Left lung (tissue), 10 donors: ENCODE results near the gene PDE4D. TPM values are rescaled to one million over a fixed set of nuclear protein-coding genes. Genes with fewer than 3 reads are reported as not detected.
A peak's percentile ranks its signal among the peaks of the same experiment; 100 is the strongest.

ENCODE experiments used
- ATAC-seq: fragments of 200-7000 bp; cut with Tn5 transposase; one replicate; pipeline ENCODE4 v1.9.1; 2020; ENCODE audit warnings: moderate library complexity
- DNase-seq, 4 donors: peaks; one replicate each; pipeline ENCODE4 v3.0.0-alpha.2; 2013 to 2020
- H3K27ac ChIP-seq, 2 donors: fragments of 200-600 bp; sonication (generic) in 1 of 2; one replicate each; pipeline versions ENCODE4 v1.5.0 to v1.8.0; 2020 to 2021
- H3K27me3 ChIP-seq, 2 donors: fragments of 200-600 bp; sonication (generic) in 1 of 2; one replicate each; pipeline versions ENCODE4 v1.5.0 to v1.8.0; 2020 to 2021
- H3K36me3 ChIP-seq, 2 donors: fragments of 200-600 bp; sonication (generic) in 1 of 2; one replicate each; pipeline versions ENCODE4 v1.5.0 to v1.8.0; 2020 to 2021
- H3K4me1 ChIP-seq, 2 donors: fragments of 200-600 bp; one replicate each; pipeline ENCODE4 v1.8.0; 2021
- H3K4me3 ChIP-seq, 2 donors: fragments of 200-600 bp; sonication (generic) in 1 of 2; one replicate each; pipeline versions ENCODE4 v1.5.0 to v1.8.0; 2020 to 2021; ENCODE audit warnings: mild to moderate bottlenecking in 1 of 2
- H3K9me3 ChIP-seq, 2 donors: fragments of 200-600 bp; sonication (generic) in 1 of 2; one replicate each; pipeline versions ENCODE4 v1.5.0 to v1.8.0; 2020 to 2021
- intact Hi-C, 2 donors: fragments of 100-400 bp; cut with DNase I; formaldehyde crosslinking; loops; one replicate each; pipeline versions ENCODE4 v1.11.2 to v1.14.2; 2022
- polyA plus RNA-seq, 6 donors: library from polyadenylated mRNA; unstranded; fragments of 120-200 nt; gene quantifications; one replicate each; pipeline ENCODE4 v1.2.1, GENCODE V29; 2013; ENCODE audit not compliant: insufficient read length in 6 of 6
- total RNA-seq, 2 donors: library from RNA; stranded (reverse); fragmentation: NEBNext Ultra II Directional; extraction: Animal tissue kit (Norgen Biotek cat#: 25700); gene quantifications; one replicate each; pipeline ENCODE4 v1.2.1, GENCODE V29; 2021
- TF ChIP-seq, protein P1 (sequence below), 2 donors: fragments of 200-600 bp; sonication (generic) in 1 of 2; IDR thresholded peaks; one replicate each; pipeline versions ENCODE4 v1.5.0 to v1.8.0; 2021; ENCODE audit warnings: antibody characterized with exemption in 2 of 2
- donor health status: DM: no; HTN: yes; CAD: no.
- donor health status: DM: no; HTN: no; CAD: no.

Gene PDE4D
- total and polyA plus RNA-seq, 8 donors = 21.4 to 57.1 (median 25.4) TPM

DNA sequence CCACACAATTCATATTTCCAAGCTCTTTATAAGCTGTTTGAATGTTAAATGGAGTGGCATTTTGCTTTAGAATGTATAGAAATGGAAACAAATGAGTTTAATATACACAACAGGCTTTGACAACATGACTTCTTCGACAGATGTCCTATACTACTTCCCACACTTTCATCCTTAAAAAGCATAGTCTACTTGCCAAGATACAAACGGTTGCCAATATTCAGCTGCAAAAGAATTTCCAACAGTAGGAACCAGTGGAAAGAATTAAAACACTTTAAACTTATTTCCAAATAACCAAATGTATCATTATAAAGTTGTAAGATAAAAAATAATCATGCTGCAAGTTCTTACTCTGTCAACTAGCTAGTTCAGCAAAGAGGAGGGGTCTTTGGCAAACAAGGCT, 456.4 kb downstream of the PDE4D start:
- no peaks in the 10 kb centered on the region for H3K27me3 ChIP-seq
- H3K27ac ChIP-seq = no peak overlapping the region
- TF ChIP-seq, protein P1, sequence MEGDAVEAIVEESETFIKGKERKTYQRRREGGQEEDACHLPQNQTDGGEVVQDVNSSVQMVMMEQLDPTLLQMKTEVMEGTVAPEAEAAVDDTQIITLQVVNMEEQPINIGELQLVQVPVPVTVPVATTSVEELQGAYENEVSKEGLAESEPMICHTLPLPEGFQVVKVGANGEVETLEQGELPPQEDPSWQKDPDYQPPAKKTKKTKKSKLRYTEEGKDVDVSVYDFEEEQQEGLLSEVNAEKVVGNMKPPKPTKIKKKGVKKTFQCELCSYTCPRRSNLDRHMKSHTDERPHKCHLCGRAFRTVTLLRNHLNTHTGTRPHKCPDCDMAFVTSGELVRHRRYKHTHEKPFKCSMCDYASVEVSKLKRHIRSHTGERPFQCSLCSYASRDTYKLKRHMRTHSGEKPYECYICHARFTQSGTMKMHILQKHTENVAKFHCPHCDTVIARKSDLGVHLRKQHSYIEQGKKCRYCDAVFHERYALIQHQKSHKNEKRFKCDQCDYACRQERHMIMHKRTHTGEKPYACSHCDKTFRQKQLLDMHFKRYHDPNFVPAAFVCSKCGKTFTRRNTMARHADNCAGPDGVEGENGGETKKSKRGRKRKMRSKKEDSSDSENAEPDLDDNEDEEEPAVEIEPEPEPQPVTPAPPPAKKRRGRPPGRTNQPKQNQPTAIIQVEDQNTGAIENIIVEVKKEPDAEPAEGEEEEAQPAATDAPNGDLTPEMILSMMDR (IDR thresholded peaks at IDR 0.05) = no peak
- DNase-seq (peak in 2 of 4 donors; percentile 70 to 75), ATAC-seq (no peak)
- no peaks in the 10 kb centered on the region for H3K9me3 ChIP-seq
- intact Hi-C loops = no loop called here
- no peaks in the 10 kb centered on the region for H3K36me3 ChIP-seq
- H3K4me3 ChIP-seq = no peak overlapping the region
- H3K4me1 ChIP-seq = no peaks in the 10 kb centered on the region

DNA sequence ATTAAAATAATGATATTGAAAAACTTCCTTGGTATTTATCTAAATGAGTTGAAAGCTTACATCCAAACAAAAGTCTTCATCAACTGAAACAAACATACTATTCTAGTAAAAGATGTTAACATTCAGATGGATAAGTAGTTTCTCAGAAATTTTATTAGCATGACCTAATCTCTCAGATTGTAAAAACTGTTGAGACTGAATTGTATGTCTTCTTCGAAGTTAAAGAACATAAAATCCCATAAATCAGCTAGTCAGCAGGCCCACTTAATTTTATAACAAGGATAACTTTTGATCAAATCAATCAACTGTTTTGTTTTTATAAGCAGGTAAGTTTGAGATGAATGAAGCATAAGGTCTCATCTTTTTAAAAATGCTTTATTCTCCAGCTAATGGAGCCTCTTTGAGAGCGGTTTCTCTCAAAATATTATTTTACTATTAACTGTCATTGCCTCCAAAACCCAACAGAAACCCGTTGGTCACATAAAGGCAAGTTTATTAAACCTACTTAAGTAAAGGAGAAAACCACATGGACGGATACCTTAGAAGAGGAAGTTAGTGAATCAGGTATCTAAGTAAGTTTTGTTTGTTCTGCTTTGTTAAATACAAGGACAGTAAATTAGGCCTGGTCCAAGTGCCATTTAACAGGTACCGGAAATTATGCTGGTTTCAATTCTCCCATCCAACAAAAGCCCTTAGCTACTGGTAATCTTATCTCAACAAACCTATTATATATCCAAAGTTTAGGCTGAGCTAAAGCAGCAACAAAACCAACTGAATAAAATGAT, 457.0 kb downstream of the PDE4D start:
- H3K9me3 ChIP-seq = no peaks in the 10 kb centered on the region
- H3K27ac ChIP-seq = no peak overlapping the region
- H3K4me3 ChIP-seq = no peak overlapping the region
- intact Hi-C loops = no loop called here
- no peak for ATAC-seq
- H3K27me3 ChIP-seq = no peaks in the 10 kb centered on the region
- H3K36me3 ChIP-seq = no peaks in the 10 kb centered on the region
- no peak for DNase-seq
- no peaks in the 10 kb centered on the region for H3K4me1 ChIP-seq
- TF ChIP-seq, protein P1 (IDR thresholded peaks at IDR 0.05) = no peak

DNA sequence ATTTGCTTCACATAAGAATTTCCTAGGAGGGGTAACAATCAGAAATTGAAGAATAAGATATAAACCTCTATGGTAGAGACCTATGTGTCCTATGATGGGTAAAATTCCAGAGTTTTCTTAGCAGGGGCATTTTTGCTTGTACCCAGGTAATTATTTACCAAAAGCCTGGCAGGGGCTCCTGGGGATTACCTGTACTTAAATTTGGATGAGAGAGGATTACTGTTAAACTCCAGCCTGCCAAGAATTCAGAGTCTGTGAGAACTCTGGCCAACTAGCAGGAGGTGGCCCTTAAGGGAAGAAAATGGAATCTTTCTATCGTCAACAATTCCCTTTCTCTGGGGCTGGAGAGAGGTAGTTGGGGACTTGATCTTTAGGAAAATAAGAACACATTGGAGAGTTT, 460.4 kb downstream of the PDE4D start:
- Histone ChIP-seq H3K27me3 (no peaks in the 10 kb centered on the region), H3K36me3 (no peaks in the 10 kb centered on the region), H3K4me3 (no peak overlapping the region), H3K4me1 (no peaks in the 10 kb centered on the region), H3K9me3 (no peaks in the 10 kb centered on the region), H3K27ac (no peak overlapping the region)
- intact Hi-C loops = no loop called here
- DNase-seq (no peak), ATAC-seq (no peak)
- TF ChIP-seq, protein P1 (IDR thresholded peaks at IDR 0.05) = no peak

DNA sequence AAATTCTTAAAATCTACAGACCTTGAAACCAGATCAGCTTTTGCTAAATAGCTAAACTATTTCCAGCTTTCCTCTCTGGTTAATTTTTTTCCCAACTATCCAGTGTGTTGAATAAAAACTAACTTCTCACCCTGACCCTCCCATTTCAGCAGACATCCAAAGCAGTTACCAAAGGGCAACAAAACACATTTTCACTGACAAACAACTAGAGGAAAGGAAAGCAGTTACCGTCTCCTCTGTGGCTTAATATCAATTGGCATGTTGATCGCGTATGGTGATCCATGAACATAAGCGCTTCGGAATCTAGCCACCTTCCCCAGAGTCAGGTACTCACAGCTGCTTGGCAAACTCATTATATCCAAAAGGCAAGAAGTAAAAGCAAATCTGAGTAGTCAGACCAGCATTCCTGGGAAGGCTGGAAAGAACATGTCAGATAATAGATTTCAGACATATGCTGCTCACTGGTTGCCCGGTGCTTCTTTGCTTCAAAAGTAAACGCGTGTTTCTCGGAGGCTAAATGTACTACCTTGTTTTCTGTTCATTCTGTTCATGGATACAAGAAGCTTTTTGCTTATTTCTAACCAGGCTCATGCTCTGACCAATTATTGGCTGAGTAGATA, 463.4 kb downstream of the PDE4D start:
- no peak overlapping the region for H3K27ac ChIP-seq
- TF ChIP-seq, protein P1 (IDR thresholded peaks at IDR 0.05) = no peak
- H3K36me3 ChIP-seq = no peaks in the 10 kb centered on the region
- no peaks in the 10 kb centered on the region for H3K4me1 ChIP-seq
- ATAC-seq = no peak
- no peaks in the 10 kb centered on the region for H3K9me3 ChIP-seq
- no peak overlapping the region for H3K4me3 ChIP-seq
- no peak for DNase-seq
- H3K27me3 ChIP-seq = no peaks in the 10 kb centered on the region
- intact Hi-C loops = no loop called here

DNA sequence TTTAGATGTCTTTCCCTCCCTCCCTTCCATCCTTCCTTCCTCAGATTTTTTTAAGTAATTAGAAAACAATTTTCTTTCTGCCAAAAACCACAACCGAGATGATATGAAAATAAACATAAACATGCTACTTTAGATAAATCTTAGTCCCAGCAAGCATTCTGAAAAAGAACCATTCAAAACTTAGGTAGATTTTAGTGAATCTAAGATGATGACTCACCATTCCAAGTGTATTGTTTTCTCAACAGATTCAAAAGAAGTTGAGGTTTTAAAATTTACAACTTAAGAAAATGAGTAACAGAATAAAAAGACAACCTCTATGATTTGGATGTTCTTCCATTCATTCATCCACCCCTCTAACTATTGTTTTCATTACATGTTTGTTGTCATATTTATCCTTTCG, 465.1 kb downstream of the PDE4D start:
- H3K9me3 ChIP-seq = no peaks in the 10 kb centered on the region
- TF ChIP-seq, protein P1 (IDR thresholded peaks at IDR 0.05) = no peak

More for the DNA sequence above, 465.1 kb downstream of the PDE4D start:
- Histone ChIP-seq H3K4me3 (no peak overlapping the region), H3K27ac (no peak overlapping the region), H3K36me3 (no peaks in the 10 kb centered on the region), H3K27me3 (no peaks in the 10 kb centered on the region), H3K4me1 (no peaks in the 10 kb centered on the region)
- ATAC-seq (no peak), DNase-seq (no peak)
- intact Hi-C loops = no loop called here
